Type B pancreatic cell (in vitro differentiated cells): ENCODE results near the gene RHOU. TPM values are rescaled to one million over a fixed set of nuclear protein-coding genes. Genes with fewer than 3 reads are reported as not detected.

Source experiments
- total RNA-seq: library from RNA; stranded (reverse); gene quantifications from 2 replicates; pipeline ENCODE4 v1.2.1, GENCODE V29; 2021; ENCODE audit warnings: low replicate concordance

The RHOU gene
- total RNA-seq, 1 donor from 2014 or later = 81.1 TPM

Other genes with a start within 250 kb of the RHOU start
- 108 and 117 TPM in 2 replicates for gene RNF187, start 248.1 kb upstream of the RHOU start, total RNA-seq